ENCODE data around the gene TTC4. TPM values are rescaled to one million over a fixed set of nuclear protein-coding genes. Genes with fewer than 3 reads are reported as not detected.

The TTC4 gene
- polyA plus RNA-seq, 4 donors, result 11.9 to 21.1 (median 13.3) TPM

DNA sequence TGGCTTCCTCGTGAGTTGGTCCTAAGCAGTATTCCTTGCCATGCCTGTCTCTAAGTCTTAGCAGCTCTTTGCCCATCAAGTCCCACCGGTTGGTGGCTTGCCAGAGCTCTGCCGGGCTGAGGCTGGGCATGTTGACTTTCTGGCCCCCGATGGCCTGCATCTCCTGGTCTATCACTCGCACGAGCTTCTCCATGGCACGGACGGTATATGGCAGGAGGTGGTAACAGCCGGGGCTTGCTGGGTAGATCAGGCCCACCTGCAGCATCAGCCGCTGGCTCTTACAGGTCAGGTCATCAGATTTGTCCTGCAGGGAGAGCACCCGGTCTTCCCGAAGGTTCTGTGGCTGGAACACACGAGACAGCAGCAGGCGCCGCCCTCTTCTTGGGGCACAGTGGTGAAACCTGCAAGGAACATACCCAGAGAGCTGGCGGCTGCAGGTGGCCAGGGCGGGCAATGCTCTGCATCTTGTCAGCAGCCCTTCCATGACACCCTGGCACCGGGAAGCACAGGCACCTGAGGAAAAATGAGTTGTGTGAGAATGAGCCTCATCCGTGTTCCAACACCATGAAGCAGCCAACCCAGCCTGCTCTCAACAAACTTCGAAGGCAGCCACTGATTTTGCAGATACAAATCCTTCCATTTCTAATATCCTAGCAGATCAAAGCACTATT, 43.2 kb downstream of the TTC4 start:
- Histone ChIP-seq H3K4me1 (ENCODE audit: control insufficient read depth in 3 of 3, insufficient read depth in 2 of 3, low read depth in 1 of 3, low read length in 2 of 3) (peaks cover 0 to 5% (median 4%) of the 10 kb centered on the region in 3 donors), H3K27me3 (ENCODE audit: control insufficient read depth in 3 of 3, insufficient read depth in 3 of 3, low read length in 3 of 3) (no peaks in the 10 kb centered on the region), H3K4me3 (ENCODE audit: low read depth in 1 of 3, low read length in 3 of 3) (no peak overlapping the region), H3K27ac (ENCODE audit: low read depth in 1 of 3, low read length in 2 of 3) (no peak overlapping the region), H3K9me3 (ENCODE audit: control insufficient read depth in 2 of 2, insufficient read depth in 1 of 2, low read depth in 1 of 2, low read length in 1 of 2) (no peaks in the 10 kb centered on the region), H3K36me3 (ENCODE audit: control insufficient read depth in 3 of 3, insufficient read depth in 2 of 3, low read depth in 1 of 3, low read length in 3 of 3) (peaks cover 6 to 40% (median 13%) of the 10 kb centered on the region in 3 donors)
- WGBS, 3 donors, result 84 to 92% (median 88%) methylated on average over 20 of the region's 20 CpGs
- FAIRE-seq (no peak), DNase-seq (no peak)

DNA sequence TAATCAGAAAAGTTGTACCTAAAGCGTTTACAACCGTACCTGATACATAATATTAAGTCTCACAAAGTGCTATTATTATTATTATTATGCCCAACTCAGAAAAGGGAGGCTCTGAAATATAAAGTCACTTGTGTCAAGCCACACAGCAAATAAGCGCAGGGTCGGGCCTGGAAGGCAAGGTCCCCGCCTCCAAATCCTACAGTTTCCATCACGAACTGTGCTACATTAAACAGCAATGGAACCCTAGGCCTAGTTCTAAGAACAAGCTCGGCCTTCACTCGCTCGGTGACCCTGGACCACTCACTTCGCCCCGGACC, 48.1 kb downstream of the TTC4 start:
- Histone ChIP-seq H3K27me3 (ENCODE audit: control insufficient read depth in 3 of 3, insufficient read depth in 3 of 3, low read length in 3 of 3) (no peaks in the 10 kb centered on the region), H3K4me1 (ENCODE audit: control insufficient read depth in 3 of 3, insufficient read depth in 2 of 3, low read depth in 1 of 3, low read length in 2 of 3) (peaks cover 0 to 7% (median 5%) of the 10 kb centered on the region in 3 donors), H3K9me3 (ENCODE audit: control insufficient read depth in 2 of 2, insufficient read depth in 1 of 2, low read depth in 1 of 2, low read length in 1 of 2) (no peaks in the 10 kb centered on the region), H3K4me3 (ENCODE audit: low read depth in 1 of 3, low read length in 3 of 3) (peak overlapping the region; percentile 62 to 88 (median 71)), H3K27ac (ENCODE audit: low read depth in 1 of 3, low read length in 2 of 3) (peak overlapping the region; percentile 53 to 78 (median 73)), H3K36me3 (ENCODE audit: control insufficient read depth in 3 of 3, insufficient read depth in 2 of 3, low read depth in 1 of 3, low read length in 3 of 3) (peaks cover 0 to 6% (median 0%) of the 10 kb centered on the region in 3 donors)
- no peak for FAIRE-seq
- WGBS, 3 donors, result 2 to 3% (median 3%) methylated on average over 11 of the region's 11 CpGs
- no peak for DNase-seq

GRCh38 chr1:54764133-54764921, 48.7 kb downstream of the TTC4 start, which contains the start of gene PARS2:
TSS of gene PARS2 (minus strand) at chr1:54764523. CDS start at chr1:54759161, 5,362 bp downstream.
- peak within 1 kb of the TSS; percentile 53 to 78 (median 73) for H3K27ac ChIP-seq (ENCODE audit: low read depth in 1 of 3, low read length in 2 of 3)
- peaks cover 0 to 7% (median 5%) of the 10 kb centered on the region in 3 donors for H3K4me1 ChIP-seq (ENCODE audit: control insufficient read depth in 3 of 3, insufficient read depth in 2 of 3, low read depth in 1 of 3, low read length in 2 of 3)
- DNase-seq (peak; percentile 99 to 100), FAIRE-seq (peak; percentile 91)
- WGBS, 3 donors, result 0 to 1% (median 0%) methylated on average over 57 of the region's 57 CpGs
- H3K36me3 ChIP-seq (ENCODE audit: control insufficient read depth in 3 of 3, insufficient read depth in 2 of 3, low read depth in 1 of 3, low read length in 3 of 3), result peaks cover 0 to 2% (median 0%) of the 10 kb centered on the region in 3 donors
- H3K4me3 ChIP-seq (ENCODE audit: low read depth in 1 of 3, low read length in 3 of 3), result peak within 1 kb of the TSS; percentile 62 to 88 (median 71)
- no peaks in the 10 kb centered on the region for H3K27me3 ChIP-seq (ENCODE audit: control insufficient read depth in 3 of 3, insufficient read depth in 3 of 3, low read length in 3 of 3)
- no peaks in the 10 kb centered on the region for H3K9me3 ChIP-seq (ENCODE audit: control insufficient read depth in 2 of 2, insufficient read depth in 1 of 2, low read depth in 1 of 2, low read length in 1 of 2)

- Histone ChIP-seq H3K27me3 (ENCODE audit: control insufficient read depth in 3 of 3, insufficient read depth in 3 of 3, low read length in 3 of 3) (no peaks in the 10 kb centered on the region), H3K27ac (ENCODE audit: low read depth in 1 of 3, low read length in 2 of 3) (peak overlapping the region in 2 of 3 donors; percentile 19 to 58), H3K36me3 (ENCODE audit: control insufficient read depth in 3 of 3, insufficient read depth in 2 of 3, low read depth in 1 of 3, low read length in 3 of 3) (peaks cover 0 to 2% (median 0%) of the 10 kb centered on the region in 3 donors), H3K9me3 (ENCODE audit: control insufficient read depth in 2 of 2, insufficient read depth in 1 of 2, low read depth in 1 of 2, low read length in 1 of 2) (no peaks in the 10 kb centered on the region), H3K4me1 (ENCODE audit: control insufficient read depth in 3 of 3, insufficient read depth in 2 of 3, low read depth in 1 of 3, low read length in 2 of 3) (peaks cover 0 to 7% (median 5%) of the 10 kb centered on the region in 3 donors), H3K4me3 (ENCODE audit: low read depth in 1 of 3, low read length in 3 of 3) (peak overlapping the region in 2 of 3 donors; percentile 36 to 42)
- WGBS, 3 donors, result 60 to 64% (median 60%) methylated on average over 13 of the region's 13 CpGs
- FAIRE-seq (no peak), DNase-seq (no peak)
Observed at GRCh38 chr1:54764922-54765561, 49.4 kb downstream of the TTC4 start.

- H3K27me3 ChIP-seq (ENCODE audit: control insufficient read depth in 3 of 3, insufficient read depth in 3 of 3, low read length in 3 of 3), result no peaks in the 10 kb centered on the region
- no peak overlapping the region for H3K4me3 ChIP-seq (ENCODE audit: low read depth in 1 of 3, low read length in 3 of 3)
- no peak overlapping the region for H3K27ac ChIP-seq (ENCODE audit: low read depth in 1 of 3, low read length in 2 of 3)
- WGBS, 3 donors, result 47 to 59% (median 52%) methylated on average over 4 of the region's 4 CpGs
- peaks cover 0 to under 1% (median 0%) of the 10 kb centered on the region in 3 donors for H3K36me3 ChIP-seq (ENCODE audit: control insufficient read depth in 3 of 3, insufficient read depth in 2 of 3, low read depth in 1 of 3, low read length in 3 of 3)
- DNase-seq (no peak), FAIRE-seq (no peak)
- H3K4me1 ChIP-seq (ENCODE audit: control insufficient read depth in 3 of 3, insufficient read depth in 2 of 3, low read depth in 1 of 3, low read length in 2 of 3), result peaks cover 0 to 7% (median 5%) of the 10 kb centered on the region in 3 donors
- H3K9me3 ChIP-seq (ENCODE audit: control insufficient read depth in 2 of 2, insufficient read depth in 1 of 2, low read depth in 1 of 2, low read length in 1 of 2), result no peaks in the 10 kb centered on the region
Observed at GRCh38 chr1:54766726-54767125, 51.1 kb downstream of the TTC4 start.

DNA sequence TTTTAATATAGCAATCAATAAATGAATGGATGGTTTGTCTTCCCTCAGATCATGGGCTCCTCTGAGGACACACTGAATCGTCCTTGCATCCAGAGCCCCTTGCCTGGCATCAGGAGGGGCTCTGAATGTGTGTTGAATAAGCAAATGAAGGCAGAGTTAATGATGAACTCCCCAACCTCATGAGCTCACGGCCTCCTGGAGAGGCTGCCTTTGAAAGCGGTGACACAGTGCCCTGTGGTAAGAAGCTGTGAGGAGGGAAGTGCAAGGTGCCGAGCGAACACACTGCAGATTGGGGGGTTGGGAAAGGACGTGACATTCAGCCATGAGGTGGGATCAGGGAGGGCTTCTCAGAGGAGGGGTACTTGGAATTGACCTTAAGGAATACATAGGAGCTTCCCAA, 51.9 kb downstream of the TTC4 start:
- WGBS, 3 donors, result 55 to 61% (median 57%) methylated on average over 6 of the region's 6 CpGs

GRCh38 chr1:54768093-54768492, 52.4 kb downstream of the TTC4 start:
- WGBS, 3 donors, result 79 to 83% (median 82%) methylated on average over 5 of the region's 5 CpGs

More for the DNA sequence above, 51.9 kb downstream of the TTC4 start:
- Histone ChIP-seq H3K27me3 (ENCODE audit: control insufficient read depth in 3 of 3, insufficient read depth in 3 of 3, low read length in 3 of 3) (no peaks in the 10 kb centered on the region), H3K36me3 (ENCODE audit: control insufficient read depth in 3 of 3, insufficient read depth in 2 of 3, low read depth in 1 of 3, low read length in 3 of 3) (no peaks in the 10 kb centered on the region), H3K27ac (ENCODE audit: low read depth in 1 of 3, low read length in 2 of 3) (no peak overlapping the region), H3K4me1 (ENCODE audit: control insufficient read depth in 3 of 3, insufficient read depth in 2 of 3, low read depth in 1 of 3, low read length in 2 of 3) (peaks cover 0 to 7% (median 5%) of the 10 kb centered on the region in 3 donors), H3K4me3 (ENCODE audit: low read depth in 1 of 3, low read length in 3 of 3) (no peak overlapping the region), H3K9me3 (ENCODE audit: control insufficient read depth in 2 of 2, insufficient read depth in 1 of 2, low read depth in 1 of 2, low read length in 1 of 2) (no peaks in the 10 kb centered on the region)
- no peak for FAIRE-seq
- DNase-seq, result no peak

GRCh38 chr1:54772951-54773350, 57.3 kb downstream of the TTC4 start:
- DNase-seq (no peak), FAIRE-seq (no peak)
- no peaks in the 10 kb centered on the region for H3K27me3 ChIP-seq (ENCODE audit: control insufficient read depth in 3 of 3, insufficient read depth in 3 of 3, low read length in 3 of 3)
- peaks cover 0 to 4% (median 0%) of the 10 kb centered on the region in 3 donors for H3K36me3 ChIP-seq (ENCODE audit: control insufficient read depth in 3 of 3, insufficient read depth in 2 of 3, low read depth in 1 of 3, low read length in 3 of 3)
- peaks cover 0 to 4% (median 0%) of the 10 kb centered on the region in 3 donors for H3K4me1 ChIP-seq (ENCODE audit: control insufficient read depth in 3 of 3, insufficient read depth in 2 of 3, low read depth in 1 of 3, low read length in 2 of 3)
- 87 to 90% (median 87%) methylated on average over 2 of the region's 2 CpGs for WGBS, 3 donors
- H3K27ac ChIP-seq (ENCODE audit: low read depth in 1 of 3, low read length in 2 of 3), result no peak overlapping the region
- H3K9me3 ChIP-seq (ENCODE audit: control insufficient read depth in 2 of 2, insufficient read depth in 1 of 2, low read depth in 1 of 2, low read length in 1 of 2), result no peaks in the 10 kb centered on the region
- no peak overlapping the region for H3K4me3 ChIP-seq (ENCODE audit: low read depth in 1 of 3, low read length in 3 of 3)

More at GRCh38 chr1:54768093-54768492, 52.4 kb downstream of the TTC4 start:
- no peaks in the 10 kb centered on the region for H3K9me3 ChIP-seq (ENCODE audit: control insufficient read depth in 2 of 2, insufficient read depth in 1 of 2, low read depth in 1 of 2, low read length in 1 of 2)
- FAIRE-seq (no peak), DNase-seq (peak in 1 of 2 donors; percentile 48)
- peaks cover 0 to 7% (median 5%) of the 10 kb centered on the region in 3 donors for H3K4me1 ChIP-seq (ENCODE audit: control insufficient read depth in 3 of 3, insufficient read depth in 2 of 3, low read depth in 1 of 3, low read length in 2 of 3)
- no peaks in the 10 kb centered on the region for H3K27me3 ChIP-seq (ENCODE audit: control insufficient read depth in 3 of 3, insufficient read depth in 3 of 3, low read length in 3 of 3)
- H3K36me3 ChIP-seq (ENCODE audit: control insufficient read depth in 3 of 3, insufficient read depth in 2 of 3, low read depth in 1 of 3, low read length in 3 of 3), result no peaks in the 10 kb centered on the region
- H3K27ac ChIP-seq (ENCODE audit: low read depth in 1 of 3, low read length in 2 of 3), result no peak overlapping the region
- no peak overlapping the region for H3K4me3 ChIP-seq (ENCODE audit: low read depth in 1 of 3, low read length in 3 of 3)
